Left renal pelvis (tissue), 4 donors: ENCODE data around the gene DPM3. TPM values are rescaled to one million over a fixed set of nuclear protein-coding genes. Genes with fewer than 3 reads are reported as not detected.
"Not testable (repeated sequence)": the region's sequence is repeated elsewhere in the genome, so short reads cannot be mapped to it uniquely, and the experiment has no call there.

Experiments
- DNase-seq, 4 donors: peaks; one replicate each; pipeline ENCODE4 v3.0.0-alpha.2; 2013; ENCODE audit warnings: low read depth in 4 of 4, low spot score in 3 of 4
- polyA plus RNA-seq, 4 donors: library from polyadenylated mRNA; unstranded; fragments of 120-200 nt; gene quantifications; one replicate each; pipeline ENCODE4 v1.2.1, GENCODE V29; 2013; ENCODE audit not compliant: insufficient read length in 4 of 4

Gene DPM3
- polyA plus RNA-seq = 10 to 100 TPM; 29.4 to 49.8 (median 31.4) TPM

- peak in 2 of 4 donors; percentile 59 to 69 for DNase-seq
Measured at GRCh38 chr1:155139895-155140629, at the start of gene DPM3. DPM3 (minus strand) TSS chr1:155140531; CDS start chr1:155140240, 291 bp downstream.

GRCh38 chr1:155189926-155190325 is 49.6 kb upstream of the DPM3 start:
- DNase-seq = not testable (repeated sequence)

GRCh38 chr1:155188268-155188667 is 47.9 kb upstream of the DPM3 start:
- DNase-seq = no peak

GRCh38 chr1:155187456-155187891 is 47.1 kb upstream of the DPM3 start:
- DNase-seq = no peak

- no peak for DNase-seq
Measured at GRCh38 chr1:155186794-155187455, 46.6 kb upstream of the DPM3 start.

GRCh38 chr1:155186067-155186793 is 45.9 kb upstream of the DPM3 start:
- DNase-seq = no peak

GRCh38 chr1:155185783-155186066 is 45.4 kb upstream of the DPM3 start:
- DNase-seq = no peak

- no peak for DNase-seq
Measured at GRCh38 chr1:155184835-155185782, 44.8 kb upstream of the DPM3 start.

GRCh38 chr1:155184351-155184811 is 44.0 kb upstream of the DPM3 start:
- DNase-seq = no peak

GRCh38 chr1:155183775-155184221 is 43.5 kb upstream of the DPM3 start:
- DNase-seq = no peak

GRCh38 chr1:155182052-155182550 is 41.8 kb upstream of the DPM3 start:
- no peak for DNase-seq

GRCh38 chr1:155181371-155182051 is 41.2 kb upstream of the DPM3 start:
- DNase-seq = no peak

GRCh38 chr1:155179112-155180031 is 39.0 kb upstream of the DPM3 start:
- no peak for DNase-seq

- no peak for DNase-seq
Measured at GRCh38 chr1:155178441-155179111, 38.2 kb upstream of the DPM3 start.

GRCh38 chr1:155177918-155178281 is 37.6 kb upstream of the DPM3 start:
- DNase-seq = no peak

GRCh38 chr1:155177192-155177917 is 37.0 kb upstream of the DPM3 start:
- no peak for DNase-seq

GRCh38 chr1:155176544-155177071 is 36.3 kb upstream of the DPM3 start:
- no peak for DNase-seq
